DMS153 treated with DMSO at 0.1 percent for 48 hours (cell line): ENCODE measurements around the gene YTHDF1.

ENCODE experiments used
- DNase-seq: peaks from one replicate; lab custom pipeline; 2025; ENCODE audit not compliant: unreplicated experiment; lab: John Stamatoyannopoulos, UW

YTHDF1 gene

DNA sequence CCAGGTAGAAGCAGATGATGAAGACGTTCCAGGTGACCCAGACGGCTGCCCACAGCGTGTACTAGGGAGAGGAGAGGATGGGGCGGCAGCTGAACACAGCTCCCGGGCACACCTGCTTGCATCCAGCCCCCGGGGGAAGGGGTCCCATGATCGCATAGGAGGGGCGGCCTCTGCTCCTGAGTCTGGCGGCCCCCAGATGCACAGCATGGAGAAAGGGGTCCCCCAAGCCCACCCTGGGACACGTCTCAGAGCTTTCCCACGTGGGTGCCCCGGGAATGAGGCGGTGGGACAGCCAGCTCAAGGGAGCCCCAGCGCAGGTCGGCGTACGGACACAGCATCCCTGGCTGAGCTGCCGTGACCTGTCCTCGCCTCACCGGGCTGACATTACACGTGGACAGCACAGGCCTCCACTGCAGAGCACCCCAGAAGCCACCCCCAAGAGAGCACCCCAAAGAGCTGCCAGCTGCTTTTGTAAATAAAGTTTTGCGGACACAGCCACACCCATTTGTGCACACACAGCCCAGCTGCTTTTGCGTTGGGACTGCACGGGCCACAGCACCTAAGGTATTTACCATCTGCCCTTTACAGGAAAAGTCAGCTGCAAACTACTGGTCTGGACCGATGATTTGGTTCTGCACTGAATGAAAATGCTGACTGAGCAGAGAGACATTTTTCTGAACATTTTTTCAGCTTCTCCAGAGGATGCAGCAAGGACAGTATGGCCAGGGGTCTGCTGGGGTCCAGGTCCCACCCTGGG is 33.1 kb upstream of the YTHDF1 start:
- DNase-seq, result no peak

DNA sequence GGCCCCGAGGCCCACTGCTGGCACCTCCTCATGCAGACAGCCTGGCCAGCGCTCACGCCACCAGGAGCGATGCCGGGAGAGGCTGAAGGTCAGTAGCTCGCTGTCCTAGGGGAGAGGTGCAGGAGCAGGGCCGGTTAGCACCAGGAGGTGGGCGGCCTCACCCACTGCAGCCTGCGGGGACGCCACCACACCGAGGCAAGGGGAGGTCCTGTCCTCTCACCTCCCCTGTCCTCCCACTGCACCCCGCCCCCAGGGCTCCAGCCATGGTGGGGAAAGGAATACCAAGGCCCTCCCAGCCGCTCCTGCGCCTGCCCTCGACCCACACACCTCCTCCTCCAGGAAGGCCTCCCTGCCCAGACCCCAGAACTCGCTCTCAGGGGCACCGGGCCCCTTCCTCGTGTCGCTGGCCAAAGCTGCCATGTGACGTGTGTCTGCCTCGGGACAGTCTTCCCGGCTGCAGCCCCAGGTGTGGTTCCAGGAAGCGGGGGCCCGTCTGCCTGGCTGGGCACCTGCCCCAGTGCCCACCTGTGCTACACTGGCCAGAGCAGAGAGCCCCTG is 31.8 kb upstream of the YTHDF1 start:
- DNase-seq, result no peak

DNA sequence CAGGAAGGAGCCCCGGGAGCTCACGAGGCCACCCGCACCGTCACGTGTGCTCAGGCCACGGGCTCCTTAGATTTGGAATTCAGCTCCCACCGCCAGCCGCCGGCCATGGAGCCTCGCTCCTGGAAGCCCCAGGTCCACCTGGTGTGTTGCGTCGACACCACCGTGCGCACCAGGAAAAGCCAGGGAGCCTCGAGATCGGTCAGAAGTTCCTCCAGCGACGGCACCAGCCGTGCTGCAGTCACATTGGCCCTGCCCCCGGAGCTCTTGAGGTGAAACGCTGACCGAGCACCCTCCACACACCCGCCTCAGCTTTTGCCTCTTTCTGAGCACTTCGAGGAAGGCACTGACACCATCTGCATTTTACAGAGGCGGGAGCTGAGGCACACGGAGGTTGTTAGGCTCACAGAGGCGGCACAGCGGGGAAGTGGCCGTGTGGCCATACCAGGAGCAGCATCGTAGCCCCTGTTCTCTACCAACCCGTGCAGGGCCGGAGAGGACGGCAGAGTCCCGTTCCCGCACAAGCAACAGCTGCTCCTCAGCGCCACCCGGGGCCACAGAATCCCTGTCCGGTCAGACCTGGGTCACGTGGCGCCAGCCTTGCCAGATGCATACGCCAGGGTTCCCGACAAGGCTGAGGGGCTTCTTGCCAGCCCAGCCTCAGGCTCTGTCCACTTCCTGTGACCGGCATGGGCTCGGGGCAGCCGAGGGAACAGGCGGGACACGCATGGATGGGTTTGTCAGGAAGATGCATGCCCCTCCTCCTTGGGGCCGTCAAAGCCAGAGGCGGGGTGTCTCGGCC is 30.8 kb upstream of the YTHDF1 start:
- no peak for DNase-seq

DNA sequence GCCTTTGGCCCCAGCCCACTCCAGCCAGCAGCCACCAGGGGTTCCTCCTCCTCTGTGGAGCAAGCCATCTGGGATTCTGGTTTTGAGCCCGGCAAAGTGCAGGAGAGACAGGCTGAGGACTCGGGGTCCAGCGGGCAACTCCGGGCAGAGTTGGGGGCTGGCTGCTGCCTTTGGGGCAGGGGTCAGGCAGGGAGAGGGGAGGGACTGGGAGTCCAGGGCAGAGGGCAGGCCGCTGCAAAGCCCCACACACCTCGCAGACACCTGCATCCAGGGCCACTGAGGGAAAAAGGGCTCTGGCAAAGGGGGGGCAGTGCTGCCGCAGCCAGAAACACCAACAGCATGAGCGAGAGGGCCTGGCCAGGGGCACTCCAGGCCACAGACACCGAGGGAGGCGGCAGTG is 28.5 kb upstream of the YTHDF1 start:
- no peak for DNase-seq

DNA sequence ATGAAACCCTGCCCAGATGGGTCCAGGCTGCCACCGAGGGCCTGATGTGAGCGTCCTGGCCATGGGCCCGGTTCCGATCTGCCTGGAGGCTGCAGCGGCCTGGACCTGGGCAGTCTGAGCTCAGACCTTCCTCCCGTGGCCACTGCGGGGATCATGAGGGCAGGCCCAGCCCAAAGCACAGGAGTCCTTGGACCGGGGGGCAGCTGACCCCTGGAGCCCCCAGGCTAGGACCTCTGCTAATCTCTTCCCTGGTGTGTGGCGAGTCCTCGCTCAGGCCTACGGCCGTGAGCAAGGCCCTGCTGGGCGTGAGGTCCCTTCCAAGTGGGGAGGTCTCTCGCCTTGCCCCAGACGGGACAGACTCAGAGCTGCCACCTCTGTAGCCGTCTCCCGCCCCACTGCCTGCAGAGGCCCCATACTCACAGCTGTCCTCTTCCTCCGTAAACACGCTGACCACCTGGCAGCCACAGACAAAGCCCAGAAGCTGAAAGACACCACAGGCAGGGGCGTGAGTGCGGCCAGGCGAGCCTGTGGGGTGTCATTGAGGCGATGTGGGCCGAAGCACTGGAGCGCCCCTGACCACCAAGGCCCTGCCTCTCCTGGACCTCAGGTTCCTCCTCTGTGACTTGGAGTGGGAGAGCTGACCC is 27.8 kb upstream of the YTHDF1 start:
- no peak for DNase-seq

DNA sequence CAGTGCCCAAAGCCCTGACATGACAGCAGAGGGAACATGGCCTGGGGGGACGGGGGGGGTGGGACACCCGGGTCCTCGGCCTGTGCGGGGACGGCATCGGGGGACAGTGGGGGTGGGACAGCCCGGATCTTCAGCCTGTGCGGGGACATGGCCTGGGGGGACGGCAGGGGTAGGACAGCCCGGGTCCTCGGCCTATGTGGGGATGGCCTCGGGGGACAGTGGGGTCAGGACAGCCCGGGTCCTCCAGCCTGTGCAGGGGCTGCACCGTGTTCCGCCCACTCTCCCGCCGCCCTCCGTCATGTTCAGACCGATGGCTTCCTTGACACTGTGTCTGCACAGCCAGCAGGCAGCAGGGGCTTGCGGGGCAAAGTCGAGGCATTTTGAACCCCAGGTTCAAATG is 26.8 kb upstream of the YTHDF1 start:
- no peak for DNase-seq

DNA sequence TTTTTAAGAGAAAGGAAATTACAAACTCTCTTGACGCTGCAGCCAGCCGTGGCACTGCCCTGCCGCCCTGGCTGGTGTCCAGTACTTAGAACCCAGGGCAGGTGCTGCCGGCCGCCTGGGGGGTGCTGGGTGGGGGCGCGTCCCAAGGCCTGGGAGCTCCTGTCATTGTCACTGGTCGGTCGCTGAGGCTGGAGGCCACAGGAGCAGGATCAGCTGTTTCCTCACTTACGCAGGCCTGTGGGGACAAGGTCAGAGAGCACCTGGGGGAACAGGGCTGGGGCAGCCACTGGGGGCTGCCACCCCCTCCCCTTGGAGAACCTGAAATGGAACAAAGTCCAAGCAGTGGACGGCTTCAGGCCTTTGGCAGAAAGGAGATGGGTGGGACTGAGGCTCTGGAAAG is 25.3 kb upstream of the YTHDF1 start:
- no peak for DNase-seq

DNA sequence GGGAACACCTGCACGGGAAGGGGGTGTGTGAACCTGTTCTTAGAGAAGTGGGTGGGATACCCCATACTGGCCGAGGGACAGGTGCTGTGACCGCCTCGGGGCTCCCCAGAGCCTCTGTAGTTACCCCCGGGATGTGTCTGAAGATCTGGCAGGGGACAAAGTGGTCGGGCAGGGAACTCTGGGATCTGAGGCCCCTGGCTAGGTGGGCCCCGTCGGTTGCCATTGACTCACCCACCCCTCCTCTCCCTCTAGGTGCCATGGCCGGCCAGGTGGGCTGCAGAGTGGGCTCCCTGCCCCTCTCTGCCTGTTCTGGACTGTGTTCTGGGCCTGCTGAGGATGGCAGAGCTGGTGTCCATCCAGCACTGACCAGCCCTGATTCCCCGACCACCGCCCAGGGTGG is 24.1 kb upstream of the YTHDF1 start:
- no peak for DNase-seq

DNA sequence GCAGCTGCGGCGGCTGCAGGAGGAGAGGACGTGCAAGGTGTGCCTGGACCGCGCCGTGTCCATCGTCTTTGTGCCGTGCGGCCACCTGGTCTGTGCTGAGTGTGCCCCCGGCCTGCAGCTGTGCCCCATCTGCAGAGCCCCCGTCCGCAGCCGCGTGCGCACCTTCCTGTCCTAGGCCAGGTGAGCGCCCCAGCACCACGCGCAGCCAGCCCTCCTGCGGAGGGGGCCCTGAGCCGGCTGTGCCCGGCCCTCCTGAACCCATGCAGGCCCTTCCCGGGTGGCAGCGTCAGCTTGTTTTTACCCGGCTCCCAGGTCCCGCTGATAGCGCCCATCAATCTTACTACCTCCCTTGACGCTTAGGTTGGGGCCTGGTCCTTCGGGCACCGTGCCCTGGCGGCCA is 23.5 kb upstream of the YTHDF1 start:
- DNase-seq, result no peak

DNA sequence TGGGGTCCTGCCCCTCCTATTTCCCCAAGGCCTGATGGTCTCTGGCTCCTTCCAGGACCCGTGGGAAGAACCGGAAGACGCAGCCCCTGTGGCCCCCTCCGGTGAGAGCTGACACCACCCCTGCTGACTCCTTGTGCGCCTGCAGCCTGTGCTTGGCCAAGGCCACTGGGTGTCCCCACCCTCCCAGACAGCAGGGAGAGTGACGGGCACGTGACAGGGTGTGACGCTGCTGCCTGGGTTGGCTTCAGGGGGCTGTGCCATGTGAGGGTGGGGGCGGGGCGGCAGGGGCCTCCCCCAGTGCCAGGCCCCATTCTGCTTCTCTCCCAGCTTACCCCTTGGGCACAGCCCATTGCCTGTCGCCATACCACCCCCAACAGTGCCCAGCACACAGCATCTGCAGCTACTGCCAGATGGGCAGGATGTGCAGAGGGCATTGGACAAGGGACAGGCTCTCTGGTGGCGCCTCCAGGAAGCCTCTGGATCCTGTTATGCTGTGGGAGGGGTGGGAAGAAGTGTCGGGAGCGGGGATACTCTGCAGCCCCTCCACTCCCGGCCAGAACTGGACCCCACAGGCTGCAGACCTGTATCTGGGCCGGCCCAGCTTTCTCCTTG is 22.7 kb upstream of the YTHDF1 start:
- no peak for DNase-seq

DNA sequence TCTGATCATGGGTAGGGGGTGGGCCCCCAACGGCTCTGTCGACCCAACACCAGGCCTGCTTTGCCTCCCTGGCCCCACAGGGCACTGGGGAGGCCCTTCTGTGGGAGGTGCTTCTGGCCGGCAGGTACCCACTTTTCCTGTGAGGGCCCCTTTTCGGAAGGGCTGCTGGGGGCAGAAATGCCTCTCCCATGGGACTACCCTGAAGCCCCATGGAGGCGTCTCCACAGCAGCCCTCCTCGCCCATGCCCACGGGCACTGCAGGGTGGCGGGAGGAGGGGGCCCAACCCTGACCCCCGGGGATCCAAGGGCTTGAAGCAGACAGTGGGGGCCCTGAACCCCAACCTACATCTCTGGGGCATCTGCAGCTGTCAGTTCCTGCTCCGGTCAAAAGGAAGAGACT is 22.1 kb upstream of the YTHDF1 start:
- DNase-seq, result no peak

DNA sequence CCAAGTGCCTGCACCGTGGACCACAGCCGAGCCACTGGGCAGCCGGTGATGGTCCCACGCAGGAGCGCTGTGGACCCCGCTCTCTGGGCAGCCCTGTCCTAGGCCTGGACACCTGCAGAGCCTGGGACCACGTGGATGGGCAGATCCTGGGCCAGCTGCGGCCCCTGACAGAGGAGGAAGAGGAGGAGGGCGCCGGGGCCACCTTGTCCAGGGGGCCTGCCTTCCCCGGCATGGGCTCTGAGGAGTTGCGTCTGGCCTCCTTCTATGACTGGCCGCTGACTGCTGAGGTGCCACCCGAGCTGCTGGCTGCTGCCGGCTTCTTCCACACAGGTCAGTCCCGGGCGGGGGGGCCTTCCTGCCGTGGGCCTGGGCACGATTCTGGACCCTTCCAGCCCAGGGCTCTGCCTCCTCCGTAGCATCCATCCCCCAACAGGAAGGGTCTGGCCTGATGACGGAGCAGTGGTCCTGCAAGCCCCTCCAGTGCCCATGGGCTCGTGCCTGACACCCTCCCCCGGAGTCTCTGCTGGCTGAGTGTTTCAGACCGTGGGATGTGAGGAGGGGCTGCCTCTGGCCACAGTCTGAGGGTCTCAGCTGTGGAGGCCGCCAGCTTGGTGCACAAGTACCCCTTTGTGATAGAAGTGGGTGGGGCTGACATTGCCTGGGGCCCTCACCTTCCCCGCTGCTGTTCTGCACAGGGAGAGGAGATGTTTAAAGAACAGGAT is 20.3 kb upstream of the YTHDF1 start:
- no peak for DNase-seq

DNA sequence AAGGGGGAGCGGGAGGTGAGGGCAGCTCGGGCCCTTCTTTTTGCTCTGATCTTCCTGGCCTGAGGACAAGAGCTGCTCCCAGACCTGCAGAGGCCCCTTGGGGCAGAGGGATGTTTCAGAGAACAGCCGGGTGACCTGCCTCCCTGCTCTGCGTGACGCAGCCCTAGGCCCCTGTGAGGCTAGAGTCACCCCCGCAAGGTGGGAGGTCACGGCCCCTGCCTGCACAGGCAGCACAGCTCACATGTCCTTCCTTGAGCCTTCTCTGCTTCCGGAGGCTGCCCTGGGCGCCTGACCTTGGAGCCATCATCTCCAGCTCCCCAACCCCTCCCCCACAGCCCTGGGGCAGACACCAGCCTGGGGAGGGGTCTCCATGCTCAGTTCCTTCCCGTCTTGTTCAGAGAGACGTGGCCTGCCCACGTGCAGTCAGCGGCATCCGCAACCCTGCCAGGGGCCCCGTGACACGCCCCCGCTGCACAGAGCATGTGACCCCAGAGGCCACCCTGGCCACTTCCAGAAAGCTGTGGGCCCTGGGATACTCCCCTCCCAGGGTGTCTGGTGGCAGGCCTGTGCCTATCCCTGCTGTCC is 19.6 kb upstream of the YTHDF1 start, which contains the start of gene BIRC7:
Gene BIRC7 (plus strand): TSS at position 507 of the 585 bp plus-strand sequence. CDS start 192 bp downstream, outside the sequence.
- no peak for DNase-seq

DNA sequence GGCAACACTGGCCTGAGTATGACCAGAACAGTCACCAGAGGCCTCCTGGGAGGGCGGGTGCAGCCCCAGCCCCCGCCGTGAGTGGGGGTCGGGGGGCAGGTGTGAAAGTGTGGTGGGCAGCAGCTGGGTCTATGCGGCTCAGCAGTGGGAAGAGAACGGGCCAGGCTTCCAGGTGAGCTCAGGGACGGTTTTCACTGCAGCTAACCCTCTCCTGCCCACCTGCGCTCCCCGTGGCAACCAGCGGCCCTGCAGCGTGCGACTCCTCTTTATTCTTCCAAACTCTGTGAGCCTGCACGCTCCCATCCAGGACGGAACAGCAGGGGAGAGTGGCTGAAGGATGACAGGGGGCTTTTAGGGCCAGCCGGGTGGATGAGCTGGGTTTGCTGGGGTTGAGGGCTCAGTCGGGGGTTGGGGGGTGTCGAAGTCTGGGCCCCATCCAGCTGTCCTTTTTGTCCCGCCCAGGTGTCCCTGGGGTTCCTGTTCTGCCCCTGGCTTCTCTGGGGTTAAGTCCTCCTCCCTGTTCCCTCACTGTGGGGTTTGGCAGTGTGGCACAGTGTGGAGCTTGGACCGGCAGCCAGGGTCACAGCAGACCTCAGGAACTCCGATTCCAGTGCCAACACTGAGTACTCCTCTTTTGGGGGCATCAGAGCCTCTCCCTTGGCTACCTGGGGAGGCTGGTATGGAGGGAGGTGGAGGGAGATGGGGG is 18.9 kb upstream of the YTHDF1 start:
- DNase-seq, result no peak

DNA sequence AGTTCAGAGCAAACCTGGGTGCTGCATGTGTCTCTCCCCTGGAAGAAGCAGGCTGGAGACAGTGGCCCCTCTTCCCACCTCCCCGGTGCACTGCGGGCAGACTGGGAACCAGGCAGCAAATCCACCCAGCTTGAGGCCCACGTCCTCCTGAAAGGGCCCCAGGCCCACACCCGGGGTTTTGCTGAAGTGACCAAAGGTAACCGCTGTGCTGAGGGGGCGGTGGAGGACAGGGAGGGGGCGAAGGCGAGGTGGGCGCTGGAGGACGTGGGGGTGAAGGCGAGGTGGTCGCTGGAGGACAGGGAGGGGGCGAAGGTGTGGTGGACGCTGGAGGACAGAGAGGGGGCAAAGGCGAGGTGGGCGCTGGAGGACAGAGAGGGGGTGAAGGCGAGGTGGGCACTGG is 18.0 kb upstream of the YTHDF1 start:
- DNase-seq, result no peak

DNA sequence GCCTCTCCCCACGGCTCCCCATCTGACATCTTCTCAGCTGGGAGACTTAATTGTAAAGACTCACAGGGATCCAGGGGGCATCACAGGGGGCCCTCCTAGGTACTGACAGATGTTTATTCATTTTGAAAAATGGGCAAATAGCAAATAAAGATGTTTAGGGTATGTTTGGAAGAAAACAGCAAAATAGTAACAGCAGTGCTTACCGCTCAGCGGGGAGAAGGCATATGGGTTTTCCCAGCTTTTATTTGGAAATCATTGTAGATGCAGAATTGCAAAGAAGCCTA is 17.1 kb upstream of the YTHDF1 start:
- DNase-seq, result no peak

DNA sequence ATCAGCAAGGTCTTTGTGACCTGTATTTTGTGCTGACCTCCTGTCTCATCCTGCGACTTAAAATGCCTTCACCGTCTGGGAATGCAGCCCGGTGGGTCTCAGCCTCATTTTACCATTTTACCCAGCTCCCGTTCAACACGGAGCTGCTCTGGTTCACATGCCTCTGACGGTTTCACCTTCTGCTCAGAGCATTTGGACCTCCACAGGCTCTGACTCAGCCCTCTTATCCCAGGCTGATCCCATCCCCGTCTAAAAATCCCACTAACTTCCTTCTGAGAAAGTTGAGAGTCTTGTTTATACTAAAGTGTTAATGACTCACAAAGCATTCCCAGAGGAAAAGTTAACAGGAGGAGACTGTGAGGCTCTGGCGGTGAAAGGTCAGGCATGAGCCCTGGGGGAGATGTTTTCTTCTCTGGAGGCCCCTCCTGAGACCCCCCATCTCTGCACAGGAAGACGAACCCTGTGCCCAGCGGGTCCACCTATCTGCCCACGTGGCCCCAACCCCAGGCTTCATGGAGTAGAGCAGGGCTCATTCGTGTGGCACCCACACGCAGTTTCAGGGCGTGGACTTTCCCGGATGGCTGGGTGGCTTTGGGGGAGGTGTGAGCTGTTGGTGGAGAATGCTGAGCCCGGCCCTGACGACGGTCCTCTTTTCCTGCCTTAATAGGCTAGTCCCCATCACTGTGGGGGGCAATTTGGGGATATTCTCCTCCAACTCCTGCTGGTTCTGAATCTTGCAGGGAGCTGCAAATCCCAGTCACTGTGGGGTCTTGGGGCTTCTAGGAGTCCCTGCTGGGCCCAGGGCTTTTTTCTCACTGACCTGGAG is 16.5 kb upstream of the YTHDF1 start:
- no peak for DNase-seq

DNA sequence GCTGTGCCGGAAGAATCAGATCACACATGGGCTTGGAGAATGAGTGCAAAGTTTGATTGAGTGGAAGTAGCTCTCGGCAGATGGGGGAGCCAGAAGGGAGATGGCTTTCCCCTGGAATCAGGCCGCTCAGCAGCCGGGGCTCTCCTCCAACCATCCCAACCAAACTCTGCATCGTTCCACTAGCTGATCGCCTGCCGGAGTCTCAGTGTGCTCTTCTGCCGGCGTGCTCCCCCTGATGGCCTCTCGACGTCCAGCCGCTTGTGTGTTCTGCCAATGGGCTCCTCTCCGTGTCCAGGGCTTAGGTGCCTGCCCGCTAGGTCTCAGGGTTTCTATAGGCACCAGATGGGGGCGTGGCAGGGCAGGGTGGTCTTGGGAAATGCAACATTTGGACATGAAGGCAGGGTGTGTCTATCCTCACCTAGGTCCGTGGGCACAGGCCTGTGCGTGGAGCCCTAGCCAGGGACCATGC is 14.9 kb upstream of the YTHDF1 start:
- peak; percentile 24 for DNase-seq

DNA sequence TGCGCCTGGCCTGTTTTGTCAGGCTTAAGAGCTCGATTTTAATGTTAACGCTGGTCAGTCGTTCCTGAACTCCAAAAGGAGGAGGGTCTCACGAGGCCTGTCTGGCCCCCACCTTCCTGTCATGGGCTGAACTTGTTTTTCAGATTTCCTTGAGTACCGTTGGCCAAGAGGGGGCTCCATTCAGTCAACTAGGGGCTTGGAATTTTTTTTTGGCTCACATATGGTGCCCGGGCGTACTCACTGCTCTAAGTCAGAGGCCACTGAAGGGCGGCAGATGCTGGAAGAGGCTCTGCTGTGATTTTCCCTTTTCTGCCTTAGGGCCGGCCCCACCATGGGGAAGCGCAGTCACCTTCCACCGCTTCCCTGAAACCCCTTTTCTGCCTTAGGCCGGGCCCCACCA is 12.9 kb upstream of the YTHDF1 start:
- no peak for DNase-seq
